Measurements from ENCODE around the gene CLPX. TPM values are rescaled to one million over a fixed set of nuclear protein-coding genes. Genes with fewer than 3 reads are reported as not detected.
"Not testable (repeated sequence)": the region's sequence is repeated elsewhere in the genome, so short reads cannot be mapped to it uniquely, and the experiment has no call there.

CLPX gene
- 10 to 100 TPM; 46.8 to 58.8 TPM for total RNA-seq

GRCh38 chr15:65184868-65185717, at the start of gene CLPX:
Gene CLPX, minus strand, starts transcription at chr15:65185342. Its CDS starts 189 bp downstream, at chr15:65185153.
- ATAC-seq = peak; percentile 93
- H3K27me3 Mint-ChIP-seq = no peaks in the 10 kb centered on the region
- DNase-seq = peak; percentile 93
- H3K36me3 Mint-ChIP-seq = peaks cover 6% of the 10 kb centered on the region
- CTCF ChIA-PET = interaction anchor here (0.7 to 2.7 kb wide), 10 partner anchors 10 to 200 kb away, joined by 3 to 15 read pairs (median 4); partner anchors contain the start of genes PARP16 and RNU5B-1
- peak within 1 kb of the TSS; percentile 88 for H3K27ac Mint-ChIP-seq
- H3K9me3 Mint-ChIP-seq (ENCODE audit: low read depth) = no peaks in the 10 kb centered on the region
- peak within 1 kb of the TSS; percentile 93 for H3K4me3 Mint-ChIP-seq
- peaks cover 23% of the 10 kb centered on the region for H3K4me1 Mint-ChIP-seq

GRCh38 chr15:65233696-65234095, 48.6 kb upstream of the CLPX start:
- CTCF ChIA-PET = no interaction called here
- ATAC-seq = no peak
- H3K36me3 Mint-ChIP-seq = no peaks in the 10 kb centered on the region
- no peaks in the 10 kb centered on the region for H3K9me3 Mint-ChIP-seq (ENCODE audit: low read depth)
- no peak for DNase-seq
- H3K27ac Mint-ChIP-seq = no peak overlapping the region
- no peak overlapping the region for H3K4me3 Mint-ChIP-seq
- peaks cover 4% of the 10 kb centered on the region for H3K4me1 Mint-ChIP-seq
- H3K27me3 Mint-ChIP-seq = no peaks in the 10 kb centered on the region

GRCh38 chr15:65232520-65232919, 47.4 kb upstream of the CLPX start:
- H3K27ac Mint-ChIP-seq = no peak overlapping the region
- no peaks in the 10 kb centered on the region for H3K27me3 Mint-ChIP-seq
- peaks cover 4% of the 10 kb centered on the region for H3K4me1 Mint-ChIP-seq
- no peak for ATAC-seq
- no peaks in the 10 kb centered on the region for H3K36me3 Mint-ChIP-seq
- CTCF ChIA-PET = no interaction called here
- H3K4me3 Mint-ChIP-seq = no peak overlapping the region
- H3K9me3 Mint-ChIP-seq (ENCODE audit: low read depth) = no peaks in the 10 kb centered on the region
- DNase-seq = no peak

- CTCF ChIA-PET = interaction anchor here (1.1 kb wide), 1 partner anchor 11 kb away, joined by 3 read pairs; no protein-coding TSS in a partner anchor
- no peaks in the 10 kb centered on the region for H3K9me3 Mint-ChIP-seq (ENCODE audit: low read depth)
- DNase-seq (no peak), ATAC-seq (no peak)
- no peaks in the 10 kb centered on the region for H3K36me3 Mint-ChIP-seq
- H3K27me3 Mint-ChIP-seq = no peaks in the 10 kb centered on the region
- H3K4me3 Mint-ChIP-seq = no peak overlapping the region
- H3K27ac Mint-ChIP-seq = no peak overlapping the region
- no peaks in the 10 kb centered on the region for H3K4me1 Mint-ChIP-seq
Measured at GRCh38 chr15:65231306-65231705, 46.2 kb upstream of the CLPX start.

GRCh38 chr15:65226901-65227300, 41.8 kb upstream of the CLPX start:
- ATAC-seq; DNase-seq; H3K9me3 Mint-ChIP-seq (ENCODE audit: low read depth); H3K27ac Mint-ChIP-seq; H3K27me3 Mint-ChIP-seq; H3K36me3 Mint-ChIP-seq; H3K4me1 Mint-ChIP-seq; H3K4me3 Mint-ChIP-seq; CTCF ChIA-PET: not testable (repeated sequence)

- no peak overlapping the region for H3K4me3 Mint-ChIP-seq
- peaks cover 3% of the 10 kb centered on the region for H3K27me3 Mint-ChIP-seq
- CTCF ChIA-PET = no interaction called here
- DNase-seq = no peak
- H3K4me1 Mint-ChIP-seq = no peaks in the 10 kb centered on the region
- H3K9me3 Mint-ChIP-seq (ENCODE audit: low read depth) = no peaks in the 10 kb centered on the region
- no peak overlapping the region for H3K27ac Mint-ChIP-seq
- no peaks in the 10 kb centered on the region for H3K36me3 Mint-ChIP-seq
- no peak for ATAC-seq
Measured at GRCh38 chr15:65226221-65226620, 41.1 kb upstream of the CLPX start.

- no peaks in the 10 kb centered on the region for H3K36me3 Mint-ChIP-seq
Measured at GRCh38 chr15:65223996-65224395, 38.9 kb upstream of the CLPX start.

GRCh38 chr15:65222891-65223290, 37.7 kb upstream of the CLPX start:
- Mint-ChIP-seq H3K9me3 (ENCODE audit: low read depth) (no peaks in the 10 kb centered on the region), H3K4me3 (no peak overlapping the region), H3K27ac (no peak overlapping the region), H3K36me3 (no peaks in the 10 kb centered on the region), H3K27me3 (peaks cover 5% of the 10 kb centered on the region), H3K4me1 (peaks cover 6% of the 10 kb centered on the region)
- CTCF ChIA-PET = interaction anchor here (0.7 kb wide), 1 partner anchor 31 kb away, joined by 3 read pairs; no protein-coding TSS in a partner anchor
- DNase-seq (no peak), ATAC-seq (no peak)

More at GRCh38 chr15:65223996-65224395, 38.9 kb upstream of the CLPX start:
- ATAC-seq (no peak), DNase-seq (no peak)
- H3K27ac Mint-ChIP-seq = no peak overlapping the region
- CTCF ChIA-PET = interaction anchor here (0.7 kb wide), 1 partner anchor 76 kb away, joined by 3 read pairs; no protein-coding TSS in a partner anchor
- no peak overlapping the region for H3K4me3 Mint-ChIP-seq
- peaks cover 4% of the 10 kb centered on the region for H3K4me1 Mint-ChIP-seq
- peaks cover 5% of the 10 kb centered on the region for H3K27me3 Mint-ChIP-seq
- H3K9me3 Mint-ChIP-seq (ENCODE audit: low read depth) = no peaks in the 10 kb centered on the region

- Mint-ChIP-seq H3K9me3 (ENCODE audit: low read depth) (no peaks in the 10 kb centered on the region), H3K36me3 (no peaks in the 10 kb centered on the region), H3K4me1 (peaks cover 8% of the 10 kb centered on the region), H3K27ac (no peak overlapping the region), H3K27me3 (peaks cover 5% of the 10 kb centered on the region), H3K4me3 (no peak overlapping the region)
- CTCF ChIA-PET = no interaction called here
- ATAC-seq = no peak
- DNase-seq = no peak
Measured at GRCh38 chr15:65221697-65222096, 36.6 kb upstream of the CLPX start.

- no peak overlapping the region for H3K4me3 Mint-ChIP-seq
- DNase-seq (no peak), ATAC-seq (no peak)
- H3K36me3 Mint-ChIP-seq = no peaks in the 10 kb centered on the region
- no peak overlapping the region for H3K27ac Mint-ChIP-seq
- H3K9me3 Mint-ChIP-seq (ENCODE audit: low read depth) = no peaks in the 10 kb centered on the region
- H3K27me3 Mint-ChIP-seq = peaks cover 5% of the 10 kb centered on the region
- CTCF ChIA-PET = no interaction called here
- H3K4me1 Mint-ChIP-seq = peaks cover 8% of the 10 kb centered on the region
Measured at GRCh38 chr15:65219137-65219536, 34.0 kb upstream of the CLPX start.

GRCh38 chr15:65217526-65218482, 32.7 kb upstream of the CLPX start:
- H3K27me3 Mint-ChIP-seq = peaks cover 2% of the 10 kb centered on the region
- H3K4me3 Mint-ChIP-seq = no peak overlapping the region
- ATAC-seq (no peak), DNase-seq (no peak)
- H3K27ac Mint-ChIP-seq = no peak overlapping the region
- peaks cover 8% of the 10 kb centered on the region for H3K4me1 Mint-ChIP-seq
- no peaks in the 10 kb centered on the region for H3K9me3 Mint-ChIP-seq (ENCODE audit: low read depth)
- no peaks in the 10 kb centered on the region for H3K36me3 Mint-ChIP-seq
- CTCF ChIA-PET = interaction anchor here (0.7 kb wide), 1 partner anchor 278 kb away, joined by 5 read pairs; no protein-coding TSS in a partner anchor

- Mint-ChIP-seq H3K36me3 (no peaks in the 10 kb centered on the region), H3K9me3 (ENCODE audit: low read depth) (no peaks in the 10 kb centered on the region), H3K4me3 (no peak overlapping the region), H3K27me3 (no peaks in the 10 kb centered on the region), H3K27ac (no peak overlapping the region), H3K4me1 (peaks cover 8% of the 10 kb centered on the region)
- CTCF ChIA-PET = interaction anchor here (1.2 kb wide), 1 partner anchor 82 kb away, joined by 3 read pairs; no protein-coding TSS in a partner anchor
- no peak for ATAC-seq
- DNase-seq = no peak
Measured at GRCh38 chr15:65215496-65215895, 30.4 kb upstream of the CLPX start.

GRCh38 chr15:65214010-65214409, 28.9 kb upstream of the CLPX start:
- DNase-seq = no peak
- CTCF ChIA-PET = no interaction called here
- Mint-ChIP-seq H3K36me3 (no peaks in the 10 kb centered on the region), H3K9me3 (ENCODE audit: low read depth) (no peaks in the 10 kb centered on the region), H3K27me3 (no peaks in the 10 kb centered on the region), H3K4me1 (peaks cover 4% of the 10 kb centered on the region), H3K4me3 (no peak overlapping the region), H3K27ac (no peak overlapping the region)
- ATAC-seq = no peak
